Stimulated activated CD8-positive, alpha-beta memory T cell treated with anti-CD3 and anti-CD28 coated beads, Interleukin-2, amount 100 ng/mL, for 48 hours (primary cell): ENCODE measurements around the gene SH3GL1.

ENCODE experiments used
- DNase-seq, 2 donors: peaks; one replicate each; pipeline ENCODE4 v3.0.0-alpha.2; 2020; ENCODE audit warnings: low read depth in 2 of 2

The SH3GL1 gene

DNA sequence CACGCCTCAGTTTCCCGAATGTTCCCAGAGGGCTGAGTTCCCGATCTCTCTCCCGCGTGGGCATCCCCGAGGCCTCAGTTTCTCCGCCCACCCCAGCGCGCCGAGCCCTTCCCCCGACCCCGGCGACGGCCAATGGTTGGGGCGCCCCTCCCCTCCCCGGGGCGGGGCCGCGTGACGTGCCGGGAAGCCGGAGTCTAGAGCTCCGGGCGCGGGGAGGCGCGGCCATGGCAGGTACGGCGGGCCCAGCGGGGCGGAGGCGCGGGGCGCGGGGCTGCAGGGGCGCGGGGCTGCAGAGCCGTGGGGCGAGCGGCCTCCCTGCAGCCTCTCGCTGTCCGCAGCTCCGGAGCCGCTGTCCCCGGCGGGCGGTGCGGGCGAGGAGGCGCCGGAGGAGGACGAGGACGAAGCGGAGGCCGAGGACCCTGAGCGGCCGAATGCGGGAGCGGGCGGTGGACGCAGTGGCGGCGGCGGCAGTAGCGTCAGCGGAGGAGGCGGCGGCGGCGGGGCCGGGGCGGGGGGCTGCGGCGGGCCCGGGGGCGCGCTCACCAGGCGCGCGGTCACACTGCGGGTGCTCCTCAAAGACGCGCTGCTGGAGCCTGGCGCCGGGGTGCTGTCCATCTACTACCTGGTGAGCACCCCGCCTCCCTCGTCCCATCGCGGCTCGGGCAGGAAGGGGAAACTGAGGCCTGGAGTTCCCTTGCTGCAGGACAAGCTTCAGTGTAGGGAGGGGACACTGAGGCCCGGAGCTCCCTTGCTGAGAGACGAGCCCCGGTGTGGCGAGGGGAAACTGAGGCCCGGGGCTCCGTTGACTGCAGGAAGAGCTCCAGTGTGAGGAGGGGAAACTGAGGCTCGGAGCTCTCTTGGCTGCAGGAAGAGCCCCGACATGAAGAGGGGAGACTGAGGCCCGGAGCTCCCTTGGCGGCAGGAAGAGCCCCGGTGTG lies 56.7 kb downstream of the SH3GL1 start, which contains the start of gene MPND:
TSS of gene MPND (plus strand) at position 193 of the 938 bp plus-strand sequence. CDS start at position 225, 32 bp downstream.
- peak; percentile 94 to 95 for DNase-seq

DNA sequence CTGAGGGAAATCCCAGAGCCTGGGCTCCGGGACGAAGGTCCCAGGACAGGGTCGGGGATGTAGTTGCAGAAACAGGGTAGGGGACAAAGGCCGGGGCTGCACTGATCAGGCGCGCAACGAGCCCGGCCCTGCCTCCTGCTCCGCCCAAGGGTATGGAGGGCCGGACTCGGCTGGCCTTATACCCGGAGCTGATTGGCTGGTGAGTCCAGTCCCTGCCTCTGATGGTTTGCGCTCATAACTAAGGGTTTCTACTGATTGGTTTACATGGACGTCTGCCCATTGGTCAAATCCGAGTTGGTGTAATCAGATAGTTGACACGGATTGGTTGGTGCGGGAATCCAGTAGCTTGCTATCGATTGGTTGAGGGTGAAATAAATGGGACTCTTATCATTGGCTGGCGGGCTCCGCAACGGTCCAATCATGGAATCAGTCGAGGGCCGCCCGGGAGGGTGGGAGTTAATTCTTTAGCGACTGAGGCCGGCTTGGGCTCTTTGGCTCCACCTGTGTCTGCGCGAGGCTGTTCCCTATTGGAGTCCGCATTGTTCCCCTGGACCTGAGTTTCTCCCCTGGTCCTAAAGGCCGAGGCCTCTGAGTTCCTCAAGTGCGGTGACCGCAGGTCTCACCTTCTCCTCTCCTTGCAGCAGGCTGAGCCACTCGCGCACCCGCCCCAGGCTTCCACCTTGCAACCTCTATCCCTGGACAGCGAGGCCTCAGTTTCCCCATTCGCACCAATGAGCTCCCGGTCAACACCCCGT lies 57.6 kb downstream of the SH3GL1 start:
- DNase-seq, result peak; percentile 80 to 85

DNA sequence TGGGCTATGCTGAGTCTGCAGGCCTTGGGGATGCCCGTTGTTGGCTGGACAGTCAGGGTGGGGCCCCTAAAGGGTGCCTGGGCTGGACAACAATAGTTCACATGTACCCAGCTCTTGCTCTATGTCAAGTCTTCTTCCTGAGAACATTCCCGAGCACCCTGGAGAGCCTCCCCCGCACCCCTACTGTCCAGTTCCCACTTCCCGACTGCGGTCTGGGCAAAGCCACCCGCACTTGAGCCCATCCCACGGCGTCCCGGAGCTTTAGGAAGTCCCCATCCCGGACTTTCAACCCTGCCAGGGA lies 58.1 kb downstream of the SH3GL1 start:
- DNase-seq, result no peak

DNA sequence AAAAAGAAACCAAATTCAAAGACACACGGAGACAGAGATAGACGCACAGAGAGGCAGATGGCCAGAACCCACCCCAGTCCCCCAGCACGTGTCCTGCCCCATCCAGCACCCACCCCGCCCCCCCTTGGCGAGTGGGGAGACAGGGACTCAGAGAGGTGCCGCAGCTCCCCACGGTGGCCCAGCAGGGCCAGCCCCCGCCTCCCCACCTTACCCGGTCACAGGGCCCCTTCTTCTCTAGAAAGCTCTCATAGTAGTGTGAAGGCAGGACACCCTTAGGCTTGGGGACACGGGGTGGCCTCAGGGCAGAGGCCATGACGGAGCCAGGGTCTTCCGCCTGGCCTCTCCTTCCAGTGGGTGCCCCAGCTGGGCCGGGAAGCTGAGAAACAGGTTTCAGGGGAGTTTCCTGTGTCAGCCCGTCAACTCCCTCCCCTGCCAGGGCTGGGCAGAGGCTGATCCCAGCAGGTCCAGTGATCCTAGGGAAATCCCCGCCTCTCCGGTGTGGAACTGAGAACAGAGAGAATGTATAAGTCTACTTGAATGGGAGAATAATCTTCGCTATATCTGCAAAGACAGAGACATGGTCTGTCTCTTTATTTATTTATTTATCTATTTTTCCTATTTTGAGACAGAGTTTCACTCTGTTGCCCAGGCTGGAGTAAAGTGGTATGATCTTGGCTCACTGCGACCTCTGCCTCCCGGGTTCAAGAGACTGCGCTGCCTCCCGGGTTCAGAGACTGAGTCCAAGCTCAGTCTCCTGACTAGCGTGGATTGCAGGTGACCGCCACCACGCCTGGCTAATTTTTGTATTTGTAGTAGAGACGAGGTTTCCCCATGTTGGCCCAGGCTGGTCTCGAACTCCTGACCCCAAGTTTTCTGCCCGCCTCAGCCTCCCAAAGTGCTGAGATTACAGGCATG lies 61.6 kb downstream of the SH3GL1 start, which contains the start of gene STAP2:
TSS of gene STAP2 (minus strand) at position 387 of the 915 bp plus-strand sequence. CDS start at position 313, 74 bp downstream.
- DNase-seq, result no peak

DNA sequence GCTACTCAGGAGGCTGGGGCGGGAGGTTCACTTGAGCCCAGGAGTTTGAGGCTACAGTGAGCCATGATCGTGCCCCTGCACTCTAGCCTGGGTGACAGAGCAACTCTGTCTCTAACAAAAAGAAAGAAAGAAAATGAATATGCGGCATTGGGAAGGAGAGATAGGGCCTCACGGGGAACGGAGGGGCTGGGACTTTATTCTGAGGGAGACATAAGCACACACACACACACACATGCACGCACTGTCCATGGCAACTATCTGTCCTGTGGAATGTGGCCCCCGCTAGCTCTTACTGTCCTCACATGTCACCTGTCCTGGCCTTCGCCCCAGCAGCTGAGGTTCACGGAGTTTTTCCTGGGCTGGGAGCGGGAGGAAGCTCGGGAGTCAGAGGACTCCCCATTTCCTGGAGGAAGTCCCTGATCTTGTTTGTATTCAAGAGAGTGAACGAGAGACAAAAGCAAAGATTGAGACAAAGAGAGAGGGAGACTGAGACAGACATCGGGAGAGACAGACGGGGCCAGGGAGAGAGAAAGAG lies 62.4 kb downstream of the SH3GL1 start:
- no peak for DNase-seq

DNA sequence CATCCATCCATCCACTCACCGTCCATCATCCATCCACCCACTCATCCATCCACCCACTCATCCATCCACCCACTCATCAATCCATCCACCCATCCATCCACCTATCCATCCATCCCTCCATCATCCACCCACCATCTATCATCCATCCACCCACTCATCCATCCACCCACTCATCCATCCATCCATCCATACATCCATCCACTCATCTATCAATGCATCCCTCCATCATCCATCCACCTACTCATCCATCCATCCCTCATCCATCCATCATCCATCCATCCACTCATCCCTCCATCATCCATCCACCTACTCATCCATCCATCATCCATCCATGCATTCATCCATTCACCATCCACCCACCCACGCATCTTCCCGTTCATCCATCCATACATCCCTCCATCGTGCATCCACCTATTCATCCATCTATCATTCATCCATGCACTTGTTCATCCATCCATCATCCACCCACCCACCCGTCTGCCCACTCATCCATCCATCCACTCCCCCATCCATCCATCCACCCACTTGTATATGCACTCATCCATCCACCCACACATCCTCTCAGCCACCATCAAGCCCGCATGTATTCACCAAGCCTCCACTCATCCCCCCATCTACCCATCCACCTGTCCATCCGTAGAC lies 65.3 kb downstream of the SH3GL1 start:
- DNase-seq, result no peak

DNA sequence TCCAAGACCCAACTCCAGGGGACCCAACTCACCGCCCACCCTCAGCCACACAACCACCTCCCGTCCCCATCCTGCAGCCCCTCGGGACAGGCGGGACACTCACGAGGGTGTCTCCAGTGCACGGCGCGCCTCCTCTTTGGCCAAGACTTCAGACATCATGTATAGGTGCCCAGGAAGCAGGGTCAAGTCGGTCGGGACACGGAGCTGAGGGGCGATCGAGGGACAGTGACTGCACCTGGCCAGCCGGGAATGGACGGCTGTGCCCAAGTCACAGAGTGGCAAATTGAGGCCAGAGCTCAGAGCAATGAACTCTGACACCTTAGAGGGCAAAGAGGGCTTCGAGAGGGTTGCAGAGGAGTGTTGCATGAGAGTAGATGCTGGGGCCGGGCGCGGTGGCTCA lies 70.5 kb downstream of the SH3GL1 start:
- no peak for DNase-seq

DNA sequence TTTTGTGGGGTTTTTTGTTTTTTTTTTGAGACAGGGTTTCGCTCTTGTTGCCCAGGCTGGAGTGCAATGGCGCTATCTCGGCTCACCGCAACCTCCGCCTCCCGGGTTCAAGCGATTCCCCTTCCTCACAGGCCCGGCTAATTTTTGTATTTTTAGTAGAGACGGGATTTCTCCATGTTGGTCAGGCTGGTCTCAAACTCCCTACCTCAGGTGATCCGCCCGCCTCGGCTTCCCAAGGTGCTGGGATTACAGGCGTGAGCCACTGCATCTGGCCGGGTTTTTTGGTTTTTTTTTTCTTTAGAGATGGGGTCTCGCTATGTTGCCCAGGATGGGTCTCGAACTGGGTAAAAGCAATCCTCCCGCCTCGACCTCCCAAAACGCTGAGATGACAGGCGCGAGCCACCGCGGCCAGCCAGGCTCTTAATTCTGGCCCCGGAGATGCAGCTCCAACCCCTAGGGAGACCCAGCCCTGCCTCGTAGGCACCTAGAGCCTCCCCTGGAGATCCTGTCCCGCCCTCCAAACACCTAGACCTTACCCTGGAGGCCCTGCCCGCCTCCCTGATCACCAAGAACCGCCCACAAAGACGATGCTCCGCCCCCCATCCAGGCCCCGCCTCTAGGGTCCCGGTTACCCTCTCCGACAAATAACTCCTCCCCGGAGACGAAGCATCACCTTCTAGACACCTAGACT lies 71.2 kb downstream of the SH3GL1 start:
- peak in 1 of 2 donors; percentile 62 for DNase-seq

DNA sequence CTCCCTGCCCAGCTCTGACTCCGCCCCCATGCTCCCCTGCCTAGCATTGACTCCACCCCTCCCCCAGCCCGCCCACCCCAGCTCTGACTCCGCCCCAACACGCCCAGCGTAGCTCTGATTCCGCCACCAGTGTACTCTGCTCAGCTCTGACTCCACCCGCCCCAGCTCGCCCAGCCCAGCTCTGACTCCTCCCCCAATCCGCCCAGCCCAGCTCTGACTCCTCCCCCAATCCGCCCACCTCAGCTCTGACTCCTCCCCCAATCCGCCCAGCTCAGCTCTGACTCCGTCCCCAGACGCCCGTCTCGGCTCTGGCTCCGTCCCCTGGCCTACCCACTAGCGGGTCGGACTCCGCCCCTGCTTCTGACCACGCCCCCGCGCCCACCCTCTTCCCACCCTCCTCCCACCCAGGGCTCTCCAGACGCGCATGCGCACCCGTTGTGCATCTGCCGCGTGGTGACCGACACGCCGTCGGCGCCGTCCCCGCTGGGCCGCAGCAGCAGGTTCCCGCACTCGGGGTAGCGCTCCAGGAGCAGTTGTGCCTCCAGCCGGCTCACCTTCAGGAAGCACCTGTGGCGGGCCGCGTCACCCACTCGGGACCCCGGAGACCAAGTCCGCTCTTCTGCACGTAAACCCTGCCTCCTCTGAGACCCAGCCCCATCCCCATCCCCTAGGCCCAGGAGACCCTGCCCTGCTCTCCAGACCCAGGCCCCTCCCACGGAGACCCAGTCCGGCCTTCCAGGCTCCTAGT lies 71.9 kb downstream of the SH3GL1 start:
- peak; percentile 93 to 99 for DNase-seq

DNA sequence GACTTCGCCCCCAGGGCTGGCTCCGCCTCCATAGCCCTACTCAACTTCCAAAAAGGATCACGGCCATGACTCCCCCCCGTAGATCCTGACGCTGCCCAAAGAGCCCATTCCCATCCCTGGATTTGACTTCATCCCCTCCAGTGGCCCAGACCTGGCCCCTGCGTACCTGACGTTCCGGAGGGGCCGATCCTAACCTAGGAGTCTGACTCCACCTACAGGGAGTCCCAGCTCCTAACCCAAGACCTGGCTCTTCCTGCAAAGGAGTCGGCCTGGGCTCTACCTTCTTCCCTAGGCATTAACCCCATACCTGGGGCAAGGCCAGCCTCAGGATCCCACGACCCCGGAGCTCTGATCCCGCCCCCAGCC lies 72.5 kb downstream of the SH3GL1 start:
- DNase-seq, result no peak

DNA sequence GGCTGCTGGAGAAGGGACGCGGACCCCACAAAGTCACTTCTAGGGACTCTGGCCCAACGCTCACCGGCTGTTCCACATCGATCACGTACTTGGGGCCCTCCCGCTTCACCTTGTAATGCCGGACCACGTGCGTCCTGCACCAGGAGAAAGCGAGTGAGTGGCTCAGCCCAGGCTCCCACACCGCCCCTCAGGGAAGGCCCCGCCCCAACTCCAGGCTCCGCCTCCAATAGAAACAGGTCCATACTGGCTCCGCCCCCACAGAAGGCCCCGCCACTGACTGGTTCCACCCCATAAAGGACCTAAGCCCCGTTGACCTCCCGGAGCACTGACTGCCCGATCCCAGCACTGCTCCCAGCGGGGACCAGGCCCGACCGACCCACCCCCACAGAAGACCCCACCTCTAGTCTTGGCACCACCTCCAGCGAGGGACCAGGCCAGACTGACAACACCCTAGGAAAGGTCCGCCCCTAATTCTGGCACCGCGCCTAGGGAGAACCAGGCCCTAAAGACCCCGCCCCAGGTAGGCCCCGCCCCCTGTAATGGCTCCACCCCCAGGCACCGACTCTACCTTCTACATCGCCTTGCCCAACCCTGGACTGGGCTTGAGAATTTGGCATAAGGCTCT lies 73.0 kb downstream of the SH3GL1 start:
- DNase-seq, result peak; percentile 62 to 88

DNA sequence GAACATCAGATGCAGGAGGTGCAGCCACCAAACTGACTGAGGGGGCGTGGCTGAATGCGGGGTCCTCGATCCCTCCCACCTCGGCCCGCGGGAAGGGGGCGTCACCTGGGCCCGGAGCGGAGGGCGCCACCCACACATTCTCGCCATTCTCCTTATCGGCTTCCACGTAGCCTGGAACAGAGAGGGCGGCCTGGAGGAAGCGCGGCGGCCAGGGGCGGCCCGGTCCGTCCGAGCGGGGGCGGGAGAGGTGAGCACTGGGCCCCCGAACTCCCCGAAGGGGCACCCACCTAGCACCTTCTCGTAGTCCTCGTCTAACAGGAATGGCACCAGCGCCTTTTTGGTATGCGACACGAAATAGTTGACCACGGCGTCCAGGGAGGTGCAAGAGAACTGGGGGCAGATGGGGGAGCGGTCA lies 73.5 kb downstream of the SH3GL1 start:
- no peak for DNase-seq

DNA sequence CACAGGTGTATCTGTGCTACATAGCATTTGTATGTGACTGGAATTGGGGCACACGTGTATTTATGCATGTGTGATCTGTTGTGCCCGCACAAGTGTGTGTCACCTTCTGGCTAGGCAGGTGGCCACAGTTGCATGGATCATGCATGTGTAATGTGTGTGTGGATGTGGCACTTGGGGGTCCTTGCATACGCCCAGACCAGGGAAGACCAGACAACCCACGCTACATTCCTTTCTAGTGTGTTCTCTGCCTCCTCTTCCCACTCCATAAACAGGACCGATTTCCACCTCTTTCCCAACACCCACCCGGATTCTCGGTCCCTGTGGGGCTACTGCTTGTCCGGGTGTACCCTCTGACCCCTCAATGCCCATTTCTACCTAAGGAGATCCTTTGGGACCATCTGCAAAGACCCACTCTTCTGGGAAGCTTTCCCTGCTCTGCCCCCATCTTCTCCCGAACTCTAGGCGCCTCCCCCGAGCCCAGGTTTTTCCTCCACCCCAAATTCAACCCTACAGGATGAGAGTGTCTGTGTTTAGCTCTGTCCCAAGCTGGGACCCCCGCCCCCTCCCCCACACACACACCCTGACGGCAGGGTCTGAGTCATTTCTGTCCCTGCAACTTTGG lies 74.0 kb downstream of the SH3GL1 start:
- DNase-seq, result no peak

DNA sequence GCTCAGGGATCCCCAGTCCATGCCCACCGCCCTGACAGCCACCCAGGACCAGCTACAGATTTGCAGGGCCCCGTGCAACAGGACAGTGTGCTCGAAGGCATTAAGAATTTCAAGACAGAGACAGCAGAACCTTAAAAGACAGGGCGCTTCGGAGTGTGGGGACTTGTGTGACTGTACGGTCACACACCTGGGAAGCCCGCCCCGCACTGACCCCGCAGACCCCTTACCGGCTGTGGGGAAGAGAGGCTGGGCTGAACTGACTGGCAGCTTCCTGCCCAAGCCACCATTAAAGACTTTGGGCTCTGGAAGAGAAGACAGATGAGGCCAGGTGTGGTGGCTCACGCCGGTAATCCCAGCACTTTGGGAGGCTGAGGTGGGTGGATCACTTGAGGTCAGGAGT lies 76.1 kb downstream of the SH3GL1 start:
- DNase-seq, result no peak

DNA sequence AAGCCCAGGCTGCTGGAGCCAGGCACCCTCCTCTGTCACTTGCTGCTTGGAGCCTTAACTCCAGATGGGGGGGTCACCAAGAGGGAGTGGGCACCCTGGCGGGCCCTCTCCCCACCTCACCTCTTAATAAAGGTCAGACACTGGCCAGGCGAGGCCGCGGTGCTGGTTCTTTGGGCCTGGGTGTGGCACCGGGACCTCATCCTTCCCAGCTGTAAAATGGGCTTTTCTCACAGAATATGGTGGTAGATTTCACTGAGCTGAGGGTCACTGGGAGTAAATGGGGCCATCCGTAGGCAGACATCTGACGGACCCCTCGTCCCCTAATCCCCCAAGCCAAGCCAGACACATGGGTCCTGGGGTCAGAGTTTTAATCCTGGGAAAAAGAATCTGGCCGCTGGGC lies 76.7 kb downstream of the SH3GL1 start:
- no peak for DNase-seq

DNA sequence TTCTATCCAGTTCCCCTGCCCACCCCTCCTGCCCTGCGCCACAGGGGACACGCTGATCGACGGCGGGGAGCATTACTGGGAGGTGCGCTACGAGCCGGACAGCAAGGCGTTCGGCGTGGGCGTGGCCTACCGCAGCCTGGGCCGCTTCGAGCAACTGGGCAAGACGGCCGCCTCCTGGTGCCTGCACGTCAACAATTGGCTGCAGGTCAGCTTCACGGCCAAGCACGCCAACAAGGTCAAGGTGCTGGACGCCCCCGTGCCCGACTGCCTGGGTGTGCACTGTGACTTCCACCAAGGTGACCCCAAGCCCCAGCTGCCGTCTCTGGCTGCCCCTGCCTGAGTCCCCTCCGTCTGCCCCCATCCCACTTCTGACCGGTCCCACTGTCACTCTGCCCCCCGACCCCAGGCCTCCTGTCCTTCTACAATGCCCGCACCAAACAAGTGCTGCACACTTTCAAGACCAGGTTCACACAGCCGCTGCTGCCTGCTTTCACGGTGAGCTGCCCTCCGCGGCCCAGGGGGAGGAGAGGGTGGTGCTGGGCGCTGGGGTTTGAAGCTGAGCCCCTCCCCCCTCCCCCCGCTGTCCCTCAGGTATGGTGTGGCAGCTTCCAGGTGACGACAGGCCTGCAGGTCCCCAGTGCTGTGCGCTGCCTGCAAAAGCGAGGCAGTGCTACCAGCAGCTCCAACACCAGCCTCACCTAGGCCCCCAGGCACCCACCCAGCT lies 77.2 kb downstream of the SH3GL1 start:
- DNase-seq, result no peak

DNA sequence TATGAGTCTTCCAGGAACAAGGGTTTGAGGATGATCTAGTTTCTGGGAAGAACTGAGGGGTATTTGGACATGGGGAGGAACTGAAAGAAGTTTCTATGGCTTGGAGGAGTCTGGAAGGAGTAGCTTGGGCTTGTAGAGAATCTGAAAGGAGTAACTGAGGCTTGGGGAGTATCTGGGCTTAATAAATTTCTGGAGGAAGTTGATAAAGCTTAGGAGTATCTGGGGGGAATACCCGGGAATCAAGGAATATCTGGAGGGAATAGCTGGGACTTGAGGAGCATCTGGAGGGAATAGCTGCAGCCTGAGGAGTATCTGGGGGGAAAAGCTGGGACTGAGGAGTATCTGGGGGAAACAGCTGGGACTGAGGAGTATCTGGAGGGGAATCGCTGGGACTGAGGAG lies 79.9 kb downstream of the SH3GL1 start:
- DNase-seq, result no peak

DNA sequence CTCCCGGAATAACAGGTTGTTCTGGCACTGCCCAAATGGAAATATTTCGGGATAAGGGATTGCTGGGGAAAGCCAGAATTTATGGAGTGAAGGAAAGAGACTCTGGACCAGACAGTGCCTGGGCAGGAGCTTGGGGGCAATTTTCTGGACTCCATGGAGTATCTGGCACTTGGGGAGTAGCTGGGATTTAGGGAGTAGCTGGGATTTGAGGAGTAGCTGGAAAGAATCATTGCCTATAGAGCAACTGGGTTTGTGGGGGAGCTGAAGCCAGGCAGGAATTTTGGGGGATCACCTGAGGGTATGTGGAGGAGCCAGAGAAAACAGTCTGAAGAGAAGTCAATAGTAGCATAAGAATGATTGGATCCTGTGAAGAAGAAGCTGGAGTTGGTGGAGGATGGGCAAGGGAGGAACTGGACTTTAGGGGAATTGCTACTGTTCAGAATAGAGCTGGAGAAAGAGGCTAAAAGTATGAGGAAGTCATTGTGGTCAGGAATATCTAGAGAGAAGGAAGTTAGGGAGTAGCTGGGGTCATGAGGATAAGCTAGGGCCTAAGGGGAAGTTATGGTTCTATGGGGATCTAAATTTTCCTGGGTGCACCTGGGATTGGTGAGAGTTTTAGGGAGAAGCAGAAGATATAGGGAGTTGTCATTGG lies 81.2 kb downstream of the SH3GL1 start:
- no peak for DNase-seq
